Neural progenitor cell (in vitro differentiated cells): Measurements from ENCODE around the gene GALNT17. TPM values are rescaled to one million over a fixed set of nuclear protein-coding genes. Genes with fewer than 3 reads are reported as not detected.
A peak's percentile ranks its signal among the peaks of the same experiment; 100 is the strongest.

Source experiments
- DNase-seq: peaks from one replicate; pipeline ENCODE4 v3.0.0-alpha.2; 2016; ENCODE audit warnings: low spot score
- H2AFZ ChIP-seq: fragments of 200-600 bp; sonication (generic); replicated peaks from 2 replicates; pipeline ENCODE4 v1.6.1; 2016; ENCODE audit warnings: antibody characterized with exemption
- H3F3A ChIP-seq: fragments of 200-600 bp; sonication (generic); 2 replicates; pipeline ENCODE4 v1.6.1; 2016; ENCODE audit warnings: antibody characterized with exemption, low read depth
- H3K27ac ChIP-seq: fragments of 200-600 bp; sonication (generic); 2 replicates; pipeline ENCODE4 v1.5.1; 2016; ENCODE audit warnings: mild to moderate bottlenecking
- H3K27me3 ChIP-seq: fragments of 200-600 bp; sonication (generic); 2 replicates; pipeline ENCODE4 v1.6.1; 2016; ENCODE audit warnings: mild to moderate bottlenecking, moderate library complexity
- H3K36me3 ChIP-seq: fragments of 200-600 bp; sonication (generic); 2 replicates; pipeline ENCODE4 v1.5.1; 2016
- H3K4me1 ChIP-seq: fragments of 200-600 bp; sonication (generic); 2 replicates; pipeline ENCODE4 v1.6.1; 2016; ENCODE audit warnings: mixed run types
- H3K4me2 ChIP-seq: fragments of 200-600 bp; sonication (generic); 2 replicates; pipeline ENCODE4 v1.6.1; 2016
- H3K4me3 ChIP-seq: fragments of 200-600 bp; sonication (generic); 2 replicates; pipeline ENCODE4 v1.5.1; 2016
- H3K79me2 ChIP-seq: fragments of 200-600 bp; sonication (generic); 2 replicates; pipeline ENCODE4 v1.6.1; 2016; ENCODE audit warnings: low read depth
- H3K9ac ChIP-seq: fragments of 200-600 bp; sonication (generic); 2 replicates; pipeline ENCODE4 v1.6.1; 2016
- H3K9me3 ChIP-seq: fragments of 200-600 bp; sonication (generic); 2 replicates; pipeline ENCODE4 v1.5.1; 2016; ENCODE audit warnings: low read depth
- H4K20me1 ChIP-seq: fragments of 200-600 bp; sonication (generic); 2 replicates; pipeline ENCODE4 v1.6.1; 2016; ENCODE audit warnings: low read depth
- H3K27ac Mint-ChIP-seq: 3 replicates; pipeline ENCODE4 v1.8.0; 2021; ENCODE audit warnings: mixed read lengths
- H3K27me3 Mint-ChIP-seq: 2 replicates; pipeline ENCODE4 v1.8.0; 2022; ENCODE audit warnings: low read depth, mild to moderate bottlenecking, inconsistent platforms, moderate library complexity, mixed read lengths; ENCODE audit not compliant: insufficient read depth
- H3K36me3 Mint-ChIP-seq: 3 replicates; pipeline ENCODE4 v1.8.0; 2021; ENCODE audit warnings: mixed read lengths
- H3K4me1 Mint-ChIP-seq: 3 replicates; pipeline ENCODE4 v1.8.0; 2021; ENCODE audit warnings: mixed read lengths
- H3K4me3 Mint-ChIP-seq: 3 replicates; pipeline ENCODE4 v1.8.0; 2021; ENCODE audit warnings: mild to moderate bottlenecking, moderate library complexity, mixed read lengths
- H3K9me3 Mint-ChIP-seq: 3 replicates; pipeline ENCODE4 v1.8.0; 2020; ENCODE audit warnings: mixed read lengths
- EZH2 ChIP-seq: fragments of 200-600 bp; sonication (generic); IDR thresholded peaks from 2 replicates; pipeline ENCODE4 v1.6.1; 2017; ENCODE audit warnings: antibody characterized with exemption, mild to moderate bottlenecking, moderate library complexity
- EZH2phosphoT487 ChIP-seq: fragments of 200-600 bp; sonication (generic); IDR thresholded peaks from 2 replicates; pipeline ENCODE4 v1.6.1; 2017; ENCODE audit warnings: antibody characterized with exemption
- total RNA-seq: library from RNA; depleted of rRNA; stranded (reverse); fragments of >200 nt; gene quantifications from 2 replicates; pipeline ENCODE4 v1.2.3, GENCODE V29; 2015; ENCODE audit warnings: low replicate concordance
- TF ChIP-seq, protein P1 (sequence below): fragments of 200-600 bp; sonication (generic); IDR thresholded peaks from 2 replicates; pipeline ENCODE4 v1.5.1; 2017; ENCODE audit warnings: antibody characterized with exemption, mild to moderate bottlenecking

The GALNT17 gene
- total RNA-seq, 1 donor from 2014 or later = 17.1 TPM

DNA sequence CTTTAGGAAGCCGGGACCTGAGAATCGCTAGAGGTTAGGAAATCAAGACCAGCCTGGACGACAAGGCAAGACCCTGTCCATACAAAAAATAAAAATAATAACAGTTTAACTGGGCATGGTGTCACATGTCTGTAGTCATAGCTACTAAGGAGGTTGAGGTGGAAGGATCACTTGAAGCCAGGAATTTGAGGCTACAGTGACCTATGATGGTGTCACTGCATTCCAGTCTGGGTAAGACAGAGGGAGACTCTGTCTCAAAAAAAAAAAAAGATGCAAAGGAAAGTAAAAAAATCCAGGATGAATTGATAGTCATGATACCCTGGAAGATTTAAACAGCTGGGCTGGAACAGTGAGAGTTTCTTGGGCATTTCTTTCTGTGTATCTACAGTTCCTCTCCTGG lies 463.2 kb downstream of the GALNT17 start:
- Histone ChIP-seq H3K36me3 (no peaks in the 10 kb centered on the region), H2AFZ (no peak overlapping the region), H3K9me3 (no peaks in the 10 kb centered on the region), H3K9ac (no peak overlapping the region), H3K79me2 (no peaks in the 10 kb centered on the region), H3K27me3 (no peaks in the 10 kb centered on the region), H4K20me1 (no peaks in the 10 kb centered on the region), H3K4me1 (no peaks in the 10 kb centered on the region), H3F3A (no peaks in the 10 kb centered on the region), H3K27ac (no peak overlapping the region), H3K4me3 (no peak overlapping the region), H3K4me2 (no peak overlapping the region)
- H3K27me3 Mint-ChIP-seq = peaks cover 5% of the 10 kb centered on the region
- no peak for DNase-seq
- peaks cover 2% of the 10 kb centered on the region for H3K9me3 Mint-ChIP-seq
- H3K4me3 Mint-ChIP-seq = no peak overlapping the region
- H3K4me1 Mint-ChIP-seq = peaks cover 2% of the 10 kb centered on the region
- TF ChIP-seq, protein P1, sequence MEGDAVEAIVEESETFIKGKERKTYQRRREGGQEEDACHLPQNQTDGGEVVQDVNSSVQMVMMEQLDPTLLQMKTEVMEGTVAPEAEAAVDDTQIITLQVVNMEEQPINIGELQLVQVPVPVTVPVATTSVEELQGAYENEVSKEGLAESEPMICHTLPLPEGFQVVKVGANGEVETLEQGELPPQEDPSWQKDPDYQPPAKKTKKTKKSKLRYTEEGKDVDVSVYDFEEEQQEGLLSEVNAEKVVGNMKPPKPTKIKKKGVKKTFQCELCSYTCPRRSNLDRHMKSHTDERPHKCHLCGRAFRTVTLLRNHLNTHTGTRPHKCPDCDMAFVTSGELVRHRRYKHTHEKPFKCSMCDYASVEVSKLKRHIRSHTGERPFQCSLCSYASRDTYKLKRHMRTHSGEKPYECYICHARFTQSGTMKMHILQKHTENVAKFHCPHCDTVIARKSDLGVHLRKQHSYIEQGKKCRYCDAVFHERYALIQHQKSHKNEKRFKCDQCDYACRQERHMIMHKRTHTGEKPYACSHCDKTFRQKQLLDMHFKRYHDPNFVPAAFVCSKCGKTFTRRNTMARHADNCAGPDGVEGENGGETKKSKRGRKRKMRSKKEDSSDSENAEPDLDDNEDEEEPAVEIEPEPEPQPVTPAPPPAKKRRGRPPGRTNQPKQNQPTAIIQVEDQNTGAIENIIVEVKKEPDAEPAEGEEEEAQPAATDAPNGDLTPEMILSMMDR = no peak
- TF ChIP-seq EZH2phosphoT487 = no peak
- TF ChIP-seq EZH2 = no peak
- H3K27ac Mint-ChIP-seq = no peak overlapping the region
- no peaks in the 10 kb centered on the region for H3K36me3 Mint-ChIP-seq

DNA sequence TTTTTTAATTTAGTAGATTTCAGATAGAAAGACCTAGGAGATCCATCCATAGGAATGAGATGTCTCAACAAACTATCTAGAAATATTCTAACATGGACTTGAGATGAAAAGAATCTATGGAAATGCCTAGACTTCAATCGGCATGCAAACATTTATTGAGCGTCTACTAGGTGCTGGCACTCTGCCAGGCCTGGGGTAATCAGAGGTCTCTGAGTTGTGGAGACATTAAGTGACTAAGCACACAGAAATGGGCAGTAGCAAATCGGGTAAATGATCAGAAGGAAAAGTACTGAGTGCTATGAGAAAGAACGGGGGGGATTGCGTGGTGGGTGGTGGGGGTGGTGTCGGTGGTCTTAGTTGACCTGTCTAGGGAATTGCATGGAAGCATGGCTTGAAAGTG lies 466.6 kb downstream of the GALNT17 start:
- H3K4me2 ChIP-seq = no peak overlapping the region
- no peak overlapping the region for H3K27ac Mint-ChIP-seq
- H3K79me2 ChIP-seq = no peaks in the 10 kb centered on the region
- no peak for TF ChIP-seq EZH2phosphoT487
- TF ChIP-seq EZH2 = no peak
- TF ChIP-seq, protein P1 = no peak
- no peaks in the 10 kb centered on the region for H4K20me1 ChIP-seq
- H3K4me3 Mint-ChIP-seq = no peak overlapping the region
- H3K9me3 Mint-ChIP-seq = no peaks in the 10 kb centered on the region
- H3K9ac ChIP-seq = no peak overlapping the region
- peaks cover 4% of the 10 kb centered on the region for H3K27me3 Mint-ChIP-seq
- H2AFZ ChIP-seq = no peak overlapping the region
- no peak overlapping the region for H3K4me3 ChIP-seq
- H3K36me3 ChIP-seq = no peaks in the 10 kb centered on the region
- DNase-seq = no peak
- H3K9me3 ChIP-seq = no peaks in the 10 kb centered on the region
- H3K27ac ChIP-seq = no peak overlapping the region
- no peaks in the 10 kb centered on the region for H3F3A ChIP-seq
- H3K4me1 Mint-ChIP-seq = peaks cover 16% of the 10 kb centered on the region
- H3K36me3 Mint-ChIP-seq = no peaks in the 10 kb centered on the region
- H3K4me1 ChIP-seq = no peaks in the 10 kb centered on the region
- no peaks in the 10 kb centered on the region for H3K27me3 ChIP-seq

DNA sequence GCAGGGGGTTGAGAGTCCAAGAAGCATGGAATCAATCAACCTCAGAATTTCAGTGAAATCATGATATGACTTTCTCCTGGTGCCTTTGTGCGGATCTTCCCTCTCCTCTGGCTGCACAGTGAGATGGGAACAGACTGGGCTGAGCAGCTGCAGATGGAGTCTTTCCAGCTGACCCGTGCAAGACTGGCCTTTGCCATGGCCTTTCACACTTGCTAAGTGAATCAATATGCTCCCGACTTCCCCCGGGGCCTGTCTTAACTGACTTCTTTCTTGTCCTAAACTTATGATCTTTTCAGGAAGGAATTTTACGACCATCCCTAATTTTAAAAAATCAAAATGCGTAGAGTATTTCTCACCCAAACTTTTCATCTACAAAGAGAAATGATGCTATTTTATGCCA lies 469.9 kb downstream of the GALNT17 start:
- H3K4me1 ChIP-seq = no peaks in the 10 kb centered on the region
- no peak for TF ChIP-seq EZH2
- TF ChIP-seq, protein P1 = no peak
- no peak for TF ChIP-seq EZH2phosphoT487
- H3K27ac ChIP-seq = no peak overlapping the region
- H2AFZ ChIP-seq = no peak overlapping the region
- no peaks in the 10 kb centered on the region for H3K79me2 ChIP-seq
- H3K9ac ChIP-seq = no peak overlapping the region
- no peak overlapping the region for H3K4me3 ChIP-seq
- peak overlapping the region; percentile 61 for H3K27ac Mint-ChIP-seq
- no peaks in the 10 kb centered on the region for H3F3A ChIP-seq
- H3K4me3 Mint-ChIP-seq = no peak overlapping the region
- peaks cover 4% of the 10 kb centered on the region for H3K27me3 Mint-ChIP-seq
- no peaks in the 10 kb centered on the region for H4K20me1 ChIP-seq
- no peaks in the 10 kb centered on the region for H3K36me3 Mint-ChIP-seq
- no peaks in the 10 kb centered on the region for H3K27me3 ChIP-seq
- H3K9me3 ChIP-seq = no peaks in the 10 kb centered on the region
- peaks cover 14% of the 10 kb centered on the region for H3K4me1 Mint-ChIP-seq
- no peak overlapping the region for H3K4me2 ChIP-seq
- no peak for DNase-seq
- H3K9me3 Mint-ChIP-seq = no peaks in the 10 kb centered on the region
- no peaks in the 10 kb centered on the region for H3K36me3 ChIP-seq
